Measurements from ENCODE around the gene WDR45. TPM values are rescaled to one million over a fixed set of nuclear protein-coding genes. Genes with fewer than 3 reads are reported as not detected.

The WDR45 gene
- total RNA-seq, 1 donor from 2014 or later: 59.9 TPM

- Mint-ChIP-seq H3K27me3 (ENCODE audit: low read depth) (no peaks in the 10 kb centered on the region), H3K4me1 (peaks cover 40% of the 10 kb centered on the region), H3K9me3 (peaks cover 8% of the 10 kb centered on the region), H3K36me3 (peaks cover 11% of the 10 kb centered on the region), H3K4me3 (peak overlapping the region; percentile 90), H3K27ac (peak overlapping the region; percentile 100)
- no peak for DNase-seq (ENCODE audit: low spot score in 2 of 2, unreplicated experiment in 2 of 2)
- TF ChIP-seq, protein P1, sequence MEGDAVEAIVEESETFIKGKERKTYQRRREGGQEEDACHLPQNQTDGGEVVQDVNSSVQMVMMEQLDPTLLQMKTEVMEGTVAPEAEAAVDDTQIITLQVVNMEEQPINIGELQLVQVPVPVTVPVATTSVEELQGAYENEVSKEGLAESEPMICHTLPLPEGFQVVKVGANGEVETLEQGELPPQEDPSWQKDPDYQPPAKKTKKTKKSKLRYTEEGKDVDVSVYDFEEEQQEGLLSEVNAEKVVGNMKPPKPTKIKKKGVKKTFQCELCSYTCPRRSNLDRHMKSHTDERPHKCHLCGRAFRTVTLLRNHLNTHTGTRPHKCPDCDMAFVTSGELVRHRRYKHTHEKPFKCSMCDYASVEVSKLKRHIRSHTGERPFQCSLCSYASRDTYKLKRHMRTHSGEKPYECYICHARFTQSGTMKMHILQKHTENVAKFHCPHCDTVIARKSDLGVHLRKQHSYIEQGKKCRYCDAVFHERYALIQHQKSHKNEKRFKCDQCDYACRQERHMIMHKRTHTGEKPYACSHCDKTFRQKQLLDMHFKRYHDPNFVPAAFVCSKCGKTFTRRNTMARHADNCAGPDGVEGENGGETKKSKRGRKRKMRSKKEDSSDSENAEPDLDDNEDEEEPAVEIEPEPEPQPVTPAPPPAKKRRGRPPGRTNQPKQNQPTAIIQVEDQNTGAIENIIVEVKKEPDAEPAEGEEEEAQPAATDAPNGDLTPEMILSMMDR (IDR thresholded peaks at IDR 0.05; ENCODE audit: unreplicated experiment): no peak
These were observed 37.0 kb downstream of the WDR45 start for GRCh38 chrX:49042581-49043219.

DNA sequence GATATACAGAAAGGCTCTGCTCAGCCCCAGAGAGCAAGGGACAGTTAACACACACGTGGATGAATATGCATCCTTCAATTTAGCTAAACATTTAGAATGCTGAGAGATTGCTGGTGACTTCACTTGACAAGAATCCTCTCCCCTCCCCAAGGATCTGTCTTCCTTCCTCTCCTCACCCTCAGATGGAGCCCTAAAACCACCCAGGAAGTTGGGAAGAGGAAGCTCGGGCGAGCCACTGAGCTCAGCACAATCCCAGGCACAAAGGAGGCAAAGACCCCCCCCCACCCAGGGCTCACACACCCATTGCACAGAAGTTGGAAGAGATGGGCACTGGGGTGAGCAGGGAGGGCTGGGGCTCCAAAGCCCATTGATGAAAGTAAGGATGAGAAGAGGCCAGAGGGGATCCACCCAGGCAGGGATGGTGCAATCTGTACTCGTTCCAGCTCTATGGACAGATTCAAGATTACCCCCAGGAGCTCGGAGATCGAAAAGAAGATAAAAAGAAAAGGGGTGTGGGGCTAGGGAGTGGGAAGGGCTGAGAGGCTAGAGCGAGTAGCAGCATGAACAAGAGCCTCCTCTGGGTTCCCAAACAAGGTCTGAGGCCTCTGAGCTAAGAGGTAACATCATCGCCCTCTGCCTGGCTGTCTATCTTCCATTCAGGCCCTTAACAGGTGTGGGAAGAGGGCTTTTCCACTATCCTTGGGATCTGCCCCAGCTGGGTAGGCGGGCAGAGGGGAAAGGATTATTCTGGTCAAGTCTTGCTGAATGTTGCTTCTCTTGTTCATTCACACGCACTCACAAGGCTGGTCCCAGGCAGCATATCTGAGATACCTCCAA is 37.7 kb downstream of the WDR45 start:
- no peak for DNase-seq (ENCODE audit: low spot score in 2 of 2, unreplicated experiment in 2 of 2)
- H3K27ac Mint-ChIP-seq: peak overlapping the region; percentile 100
- peak overlapping the region; percentile 90 for H3K4me3 Mint-ChIP-seq
- H3K4me1 Mint-ChIP-seq: peaks cover 41% of the 10 kb centered on the region
- TF ChIP-seq, protein P1 (IDR thresholded peaks at IDR 0.05; ENCODE audit: unreplicated experiment): no peak
- peaks cover 8% of the 10 kb centered on the region for H3K9me3 Mint-ChIP-seq
- H3K36me3 Mint-ChIP-seq: peaks cover 13% of the 10 kb centered on the region
- H3K27me3 Mint-ChIP-seq (ENCODE audit: low read depth): no peaks in the 10 kb centered on the region

GRCh38 chrX:49040376-49040955 is 39.2 kb downstream of the WDR45 start:
- peak overlapping the region; percentile 90 for H3K4me3 Mint-ChIP-seq
- peaks cover 8% of the 10 kb centered on the region for H3K9me3 Mint-ChIP-seq
- H3K4me1 Mint-ChIP-seq: peaks cover 41% of the 10 kb centered on the region
- H3K27me3 Mint-ChIP-seq (ENCODE audit: low read depth): no peaks in the 10 kb centered on the region
- H3K27ac Mint-ChIP-seq: peak overlapping the region; percentile 100
- no peak for DNase-seq (ENCODE audit: low spot score in 2 of 2, unreplicated experiment in 2 of 2)
- H3K36me3 Mint-ChIP-seq: peaks cover 14% of the 10 kb centered on the region
- TF ChIP-seq, protein P1 (IDR thresholded peaks at IDR 0.05; ENCODE audit: unreplicated experiment): no peak

GRCh38 chrX:49039598-49040375 is 39.9 kb downstream of the WDR45 start:
- Mint-ChIP-seq H3K27ac (peak overlapping the region; percentile 100), H3K27me3 (ENCODE audit: low read depth) (no peaks in the 10 kb centered on the region), H3K36me3 (peaks cover 15% of the 10 kb centered on the region), H3K4me1 (peaks cover 42% of the 10 kb centered on the region), H3K9me3 (peaks cover 8% of the 10 kb centered on the region), H3K4me3 (peak overlapping the region; percentile 90)
- TF ChIP-seq, protein P1 (IDR thresholded peaks at IDR 0.05; ENCODE audit: unreplicated experiment): no peak
- DNase-seq (ENCODE audit: low spot score in 2 of 2, unreplicated experiment in 2 of 2): peak; percentile 62 to 69

- Mint-ChIP-seq H3K4me1 (peaks cover 47% of the 10 kb centered on the region), H3K36me3 (peaks cover 27% of the 10 kb centered on the region), H3K27ac (peak overlapping the region; percentile 62), H3K27me3 (ENCODE audit: low read depth) (no peaks in the 10 kb centered on the region), H3K4me3 (no peak overlapping the region), H3K9me3 (no peaks in the 10 kb centered on the region)
- TF ChIP-seq, protein P1 (IDR thresholded peaks at IDR 0.05; ENCODE audit: unreplicated experiment): no peak
- no peak for DNase-seq (ENCODE audit: low spot score in 2 of 2, unreplicated experiment in 2 of 2)
These were observed 41.7 kb downstream of the WDR45 start for GRCh38 chrX:49037883-49038475.
